Right forelimb (tissue), 1 donor: Measurements from ENCODE around the gene OPHN1.
"Not testable (repeated sequence)": the region's sequence is repeated elsewhere in the genome, so short reads cannot be mapped to it uniquely, and the experiment has no call there.

Source experiments
- DNase-seq: peaks from one replicate; pipeline ENCODE4 v3.0.0-alpha.2; 2018

The OPHN1 gene

DNA sequence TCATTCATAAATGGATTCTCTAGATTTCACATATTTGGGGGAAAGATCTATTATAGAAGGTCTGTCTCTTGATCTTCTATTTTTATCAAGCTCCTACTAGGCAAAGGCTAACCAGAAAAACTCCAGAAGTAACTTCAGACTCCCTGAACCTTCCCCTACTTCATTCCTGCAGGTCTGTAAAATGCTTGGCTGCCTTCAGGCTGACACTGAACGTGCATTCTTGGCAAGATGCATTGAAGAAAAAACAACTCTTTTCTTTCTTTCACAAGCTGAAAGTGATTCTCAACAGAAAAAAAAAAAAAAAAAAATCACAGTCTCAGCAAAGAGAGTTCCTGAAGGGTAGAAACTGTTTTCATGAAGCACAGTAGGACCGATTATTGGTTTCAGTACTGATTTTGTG is 12.7 kb downstream of the OPHN1 start:
- no peak for DNase-seq

GRCh38 chrX:68419975-68420374 is 13.3 kb downstream of the OPHN1 start:
- no peak for DNase-seq

DNA sequence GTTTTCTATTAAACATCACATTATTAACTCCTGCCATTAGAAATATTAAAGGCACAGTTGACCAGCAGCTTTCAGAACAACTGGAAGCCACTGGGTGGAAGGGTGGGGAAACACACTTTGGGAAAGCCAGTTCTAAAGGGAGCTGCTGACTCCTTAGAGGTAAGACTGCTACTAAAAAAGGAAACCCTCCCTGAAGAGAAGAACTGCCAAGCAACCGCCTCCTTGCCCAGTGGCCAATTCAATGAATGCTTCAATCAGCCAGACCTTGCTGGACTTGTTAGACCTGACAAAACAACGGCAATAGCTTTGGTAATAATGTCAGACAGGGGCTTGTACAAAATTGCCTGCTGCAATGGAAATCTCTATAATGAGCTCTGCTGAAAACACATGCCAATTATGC is 15.6 kb downstream of the OPHN1 start:
- no peak for DNase-seq

GRCh38 chrX:68416592-68416991 is 16.7 kb downstream of the OPHN1 start:
- DNase-seq: no peak

GRCh38 chrX:68415316-68415715 is 18.0 kb downstream of the OPHN1 start:
- no peak for DNase-seq

- DNase-seq: no peak
Observed at GRCh38 chrX:68413254-68413653, 20.0 kb downstream of the OPHN1 start.

GRCh38 chrX:68411729-68412128 is 21.6 kb downstream of the OPHN1 start:
- no peak for DNase-seq

DNA sequence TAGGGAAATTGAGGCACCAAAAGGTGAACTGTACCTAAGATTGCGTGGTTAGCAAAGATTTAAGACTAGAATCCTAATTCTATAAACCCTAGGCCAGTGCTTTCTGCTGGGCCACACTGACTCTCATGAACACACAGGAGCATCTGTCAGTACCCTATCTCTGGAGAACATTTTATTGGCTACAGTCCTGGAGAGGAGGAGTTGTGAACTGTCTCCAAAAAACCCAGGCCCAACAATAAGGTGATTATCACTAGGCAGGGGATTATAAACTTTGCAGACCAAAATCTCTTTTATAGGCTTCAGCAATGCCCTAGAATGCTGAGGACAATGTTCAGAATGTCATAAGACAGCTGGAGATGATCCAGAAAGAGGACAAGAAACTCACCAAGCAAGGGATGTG is 24.1 kb downstream of the OPHN1 start:
- no peak for DNase-seq

GRCh38 chrX:68403522-68403921 is 29.8 kb downstream of the OPHN1 start:
- DNase-seq: no peak

- DNase-seq: no peak
Observed at GRCh38 chrX:68403038-68403437, 30.3 kb downstream of the OPHN1 start.

DNA sequence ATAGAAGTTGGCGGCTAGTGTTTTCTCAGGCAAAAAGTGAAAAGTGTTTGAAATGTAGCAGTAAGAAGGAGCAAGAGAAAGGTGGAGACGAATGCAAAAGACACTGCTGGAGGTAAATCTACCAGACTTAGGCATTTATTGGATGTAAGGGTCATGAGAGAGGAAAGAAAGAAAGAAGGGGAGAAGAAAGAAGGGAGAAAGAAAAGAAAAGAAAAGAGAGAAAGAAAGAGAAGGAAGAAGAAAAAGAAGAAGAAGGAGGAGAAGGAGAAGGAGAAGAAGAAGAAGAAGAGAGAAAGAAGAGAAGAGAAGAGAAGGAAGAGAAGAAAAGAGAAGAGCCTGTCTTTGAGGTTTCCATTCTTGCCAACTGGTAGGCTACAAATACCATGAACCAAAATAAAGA is 31.2 kb downstream of the OPHN1 start:
- no peak for DNase-seq

DNA sequence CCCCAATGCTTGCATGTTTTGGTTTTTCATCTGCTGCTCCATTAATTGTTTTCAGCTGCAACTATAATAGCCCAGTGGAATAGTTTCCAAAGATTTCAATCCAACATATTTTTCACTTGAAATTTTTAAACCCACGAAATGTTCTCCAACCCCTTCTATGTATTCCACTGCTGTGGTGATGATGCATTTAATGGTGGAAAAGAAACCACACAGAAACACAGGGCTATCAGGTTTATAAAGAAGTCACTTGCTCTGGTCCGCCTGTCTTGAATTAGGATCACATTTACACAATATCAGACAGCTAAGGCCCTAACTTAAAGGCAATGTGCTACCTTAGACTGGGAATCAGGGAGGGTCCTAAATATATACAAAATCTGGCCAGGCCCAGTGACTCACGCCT is 35.0 kb downstream of the OPHN1 start:
- no peak for DNase-seq

DNA sequence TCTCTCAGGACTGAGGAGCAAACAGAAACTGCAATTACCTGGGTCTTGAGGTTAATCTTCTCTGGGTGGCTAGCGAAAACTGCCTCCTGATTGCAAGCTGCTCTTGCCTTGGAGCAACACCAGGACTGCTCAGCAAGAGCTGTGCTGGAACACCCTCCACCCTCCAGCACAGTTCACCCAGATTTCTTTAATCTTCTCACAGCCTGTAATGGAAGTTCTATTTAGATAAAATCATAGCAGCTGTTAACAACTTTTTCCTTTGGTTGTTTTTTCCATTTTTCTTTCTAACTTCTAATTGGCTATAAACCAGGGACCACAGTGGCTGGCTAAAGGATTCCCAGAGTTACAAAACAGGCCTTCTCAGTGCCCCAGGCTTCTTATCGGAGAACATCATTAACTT is 36.3 kb downstream of the OPHN1 start:
- DNase-seq: no peak

DNA sequence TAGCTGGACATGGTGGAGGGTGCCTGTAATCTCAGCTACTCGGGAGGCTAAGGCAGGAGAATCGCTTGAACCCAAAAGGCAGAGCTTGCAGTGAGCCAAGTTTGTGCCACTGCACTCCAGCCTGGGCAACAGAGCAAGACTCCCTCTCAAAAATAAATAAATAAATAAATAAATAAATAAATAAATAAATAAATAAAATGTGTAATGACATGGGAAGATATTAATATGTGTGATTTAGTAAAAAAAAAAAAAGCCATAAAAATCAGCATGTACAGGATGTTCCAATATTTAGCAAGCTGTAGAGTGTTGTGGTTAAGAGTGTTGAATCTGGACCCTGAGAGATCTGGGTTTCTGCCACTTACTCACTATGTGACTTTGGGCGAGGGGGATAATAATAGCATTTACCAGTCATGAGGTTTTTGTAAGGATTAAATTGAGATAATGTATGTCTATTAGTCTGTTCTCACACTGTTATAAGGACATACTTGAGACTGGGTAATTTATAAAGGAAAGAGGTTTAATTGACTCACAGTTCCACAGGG is 43.8 kb downstream of the OPHN1 start:
- DNase-seq: not testable (repeated sequence)

- no peak for DNase-seq
Observed at GRCh38 chrX:68387776-68388175, 45.5 kb downstream of the OPHN1 start.

DNA sequence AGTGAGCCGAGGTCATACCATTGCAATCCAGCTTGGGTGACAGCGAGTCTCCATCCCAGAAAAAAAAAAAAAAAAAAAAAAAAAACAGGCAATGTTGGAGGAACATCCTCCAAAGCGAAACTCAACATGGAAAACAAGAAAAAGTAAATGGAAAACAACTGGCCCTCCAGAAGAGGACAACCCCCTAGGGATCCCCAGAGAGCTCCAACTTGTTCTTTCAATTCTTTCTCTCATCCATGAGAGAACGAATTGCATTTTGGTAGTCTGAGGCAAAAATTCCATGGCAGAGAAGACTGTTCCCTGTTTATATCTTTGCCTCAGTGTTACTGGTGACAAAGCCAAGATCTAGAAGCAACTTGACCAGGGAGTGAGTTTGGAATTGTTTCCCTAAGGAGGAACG is 49.8 kb downstream of the OPHN1 start:
- no peak for DNase-seq

- not testable (repeated sequence) for DNase-seq
Observed at GRCh38 chrX:68377579-68377978, 55.7 kb downstream of the OPHN1 start.

DNA sequence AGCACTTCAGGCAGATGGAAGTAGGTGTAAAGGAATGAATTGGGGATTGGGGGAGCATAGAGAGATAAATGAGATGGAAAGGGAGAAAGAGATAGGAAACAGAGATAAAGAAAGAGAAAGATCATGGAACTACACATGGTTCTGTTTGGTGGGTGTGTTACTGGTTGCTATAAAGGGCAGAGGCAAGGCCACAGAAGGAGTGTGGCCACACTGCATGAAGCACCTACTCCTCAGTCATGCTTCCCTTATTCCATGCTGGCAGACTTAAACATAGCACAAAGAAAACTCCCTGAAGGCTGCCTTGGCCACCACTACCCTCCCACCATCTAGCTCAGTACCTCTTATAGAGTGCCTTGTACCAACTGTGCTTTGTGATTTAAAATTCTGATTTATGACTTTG is 56.9 kb downstream of the OPHN1 start:
- no peak for DNase-seq

DNA sequence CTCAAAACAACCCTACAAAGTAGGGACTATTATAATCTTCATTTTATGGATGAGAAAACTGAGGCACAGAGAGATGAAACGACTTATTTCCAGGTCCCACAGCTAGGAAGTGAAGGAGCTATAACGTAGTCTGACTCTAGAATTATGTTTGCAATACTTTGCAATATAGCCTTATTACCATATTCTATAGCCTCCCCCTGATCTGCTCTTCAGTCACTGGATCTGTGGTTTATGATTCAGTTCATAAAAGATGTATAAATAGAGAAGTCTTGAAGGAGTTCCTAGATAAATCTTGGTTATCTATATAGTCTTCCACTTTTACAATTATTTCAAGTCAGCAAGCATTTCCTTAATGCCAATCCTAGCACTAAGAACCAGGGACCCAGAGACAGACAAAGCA is 57.5 kb downstream of the OPHN1 start:
- no peak for DNase-seq

GRCh38 chrX:68372665-68373064 is 60.6 kb downstream of the OPHN1 start:
- no peak for DNase-seq

DNA sequence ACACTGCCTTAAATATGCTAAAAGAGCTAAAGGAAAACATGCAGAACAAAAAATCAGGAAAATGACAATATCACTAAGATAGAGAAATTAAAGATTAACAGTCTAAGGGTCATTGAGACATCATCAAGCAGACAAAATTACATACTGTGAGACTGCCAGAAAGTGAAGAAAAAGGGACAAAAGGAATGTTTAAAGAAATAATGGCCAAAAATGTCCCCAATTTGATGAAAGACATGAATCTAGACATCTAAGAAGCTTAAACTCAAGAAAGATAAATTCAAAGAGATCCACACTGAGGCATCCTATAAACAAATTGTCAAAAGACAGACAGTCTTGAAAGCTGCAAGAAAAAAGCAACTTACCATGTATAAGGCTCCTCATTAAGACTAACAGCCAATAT is 63.7 kb downstream of the OPHN1 start:
- DNase-seq: no peak

- no peak for DNase-seq
Observed at GRCh38 chrX:68365341-68365740, 68.0 kb downstream of the OPHN1 start.

GRCh38 chrX:68363984-68364383 is 69.3 kb downstream of the OPHN1 start:
- DNase-seq: no peak

DNA sequence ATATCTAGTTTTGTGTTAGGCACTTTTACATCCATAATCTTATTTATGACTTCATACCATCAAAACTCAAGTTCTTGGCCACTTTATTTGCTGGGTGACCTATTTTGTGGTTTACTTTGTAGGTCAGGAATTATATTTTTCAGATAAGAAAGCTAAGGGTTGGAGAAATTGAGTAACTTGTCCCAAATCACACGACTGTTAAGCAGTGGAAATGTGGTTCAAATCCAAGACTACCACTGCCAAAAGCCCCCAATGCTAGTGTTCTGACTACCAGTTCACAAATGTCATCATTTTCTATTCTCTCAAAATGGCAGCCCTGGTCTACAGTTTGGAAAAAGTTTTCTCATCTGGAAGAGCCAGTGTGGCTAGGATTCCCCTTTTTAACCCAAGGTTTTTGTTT is 74.6 kb downstream of the OPHN1 start:
- no peak for DNase-seq

- DNase-seq: no peak
Observed at GRCh38 chrX:68355629-68355920, 77.7 kb downstream of the OPHN1 start.
